ENCODE data around the gene MUC6.

Gene MUC6

DNA sequence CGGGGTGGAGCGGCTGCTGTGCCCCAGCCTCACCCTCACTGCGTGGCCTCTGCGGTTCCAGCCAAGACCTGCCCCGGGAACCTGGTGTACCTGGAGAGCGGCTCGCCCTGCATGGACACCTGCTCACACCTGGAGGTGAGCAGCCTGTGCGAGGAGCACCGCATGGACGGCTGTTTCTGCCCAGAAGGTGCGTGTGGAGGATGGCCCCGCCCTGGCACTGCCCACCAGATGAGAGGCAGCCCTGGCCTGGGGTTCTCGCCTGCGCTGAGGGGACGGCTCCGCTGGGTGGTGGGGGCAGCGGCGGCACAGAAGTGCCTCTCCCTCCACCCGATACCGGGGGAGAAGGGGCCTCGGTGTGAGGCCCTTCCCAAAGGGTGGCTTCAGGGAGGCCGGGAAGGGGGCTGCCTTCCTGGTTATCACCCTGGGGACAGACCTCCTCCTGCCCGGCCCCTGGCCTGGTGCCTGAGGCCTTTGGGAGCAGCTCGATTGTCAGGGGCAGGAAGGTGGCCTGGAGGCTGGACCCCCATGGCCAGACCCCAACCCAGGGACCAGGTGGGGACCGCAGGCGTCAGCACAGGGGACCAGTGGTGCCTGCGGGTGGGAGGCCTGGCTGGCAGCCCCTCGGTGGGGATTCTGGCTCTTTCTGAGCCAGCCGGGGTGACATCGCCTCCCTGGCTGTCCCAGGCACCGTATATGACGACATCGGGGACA, 45.2 kb upstream of the MUC6 start:
- Histone ChIP-seq H3K9me2 (replicated peaks; ENCODE audit: insufficient read depth, low read length) (no peaks in the 10 kb centered on the region), H3K4me3 (ENCODE audit: low read length) (no peak overlapping the region), H3K27ac (ENCODE audit: low read length) (no peak overlapping the region), H3K36me3 (replicated peaks; ENCODE audit: insufficient read depth, low read length) (no peaks in the 10 kb centered on the region), H3K9ac (ENCODE audit: low read length) (no peak overlapping the region), H3F3A (ENCODE audit: insufficient read depth, low read length) (no peaks in the 10 kb centered on the region), H3K4me2 (ENCODE audit: low read depth, low read length) (no peak overlapping the region), H3K79me2 (ENCODE audit: low read length) (no peaks in the 10 kb centered on the region), H2AFZ (ENCODE audit: low read length) (no peak overlapping the region), H3K9me3 (replicated peaks; ENCODE audit: insufficient read depth, low read length) (no peaks in the 10 kb centered on the region), H3K4me1 (ENCODE audit: low read length) (no peaks in the 10 kb centered on the region), H3K27me3 (replicated peaks; ENCODE audit: insufficient read depth, low read length) (peaks cover 65% of the 10 kb centered on the region), H4K20me1 (ENCODE audit: insufficient read depth, low read length) (no peaks in the 10 kb centered on the region)
- TF ChIP-seq EZH2 (optimal IDR thresholded peaks at IDR 0.05; ENCODE audit: low read depth, low read length) (no peak), EZH2phosphoT487 (IDR thresholded peaks at IDR 0.05; ENCODE audit: low read length) (no peak)
- TF ChIP-seq, protein P1, sequence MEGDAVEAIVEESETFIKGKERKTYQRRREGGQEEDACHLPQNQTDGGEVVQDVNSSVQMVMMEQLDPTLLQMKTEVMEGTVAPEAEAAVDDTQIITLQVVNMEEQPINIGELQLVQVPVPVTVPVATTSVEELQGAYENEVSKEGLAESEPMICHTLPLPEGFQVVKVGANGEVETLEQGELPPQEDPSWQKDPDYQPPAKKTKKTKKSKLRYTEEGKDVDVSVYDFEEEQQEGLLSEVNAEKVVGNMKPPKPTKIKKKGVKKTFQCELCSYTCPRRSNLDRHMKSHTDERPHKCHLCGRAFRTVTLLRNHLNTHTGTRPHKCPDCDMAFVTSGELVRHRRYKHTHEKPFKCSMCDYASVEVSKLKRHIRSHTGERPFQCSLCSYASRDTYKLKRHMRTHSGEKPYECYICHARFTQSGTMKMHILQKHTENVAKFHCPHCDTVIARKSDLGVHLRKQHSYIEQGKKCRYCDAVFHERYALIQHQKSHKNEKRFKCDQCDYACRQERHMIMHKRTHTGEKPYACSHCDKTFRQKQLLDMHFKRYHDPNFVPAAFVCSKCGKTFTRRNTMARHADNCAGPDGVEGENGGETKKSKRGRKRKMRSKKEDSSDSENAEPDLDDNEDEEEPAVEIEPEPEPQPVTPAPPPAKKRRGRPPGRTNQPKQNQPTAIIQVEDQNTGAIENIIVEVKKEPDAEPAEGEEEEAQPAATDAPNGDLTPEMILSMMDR (IDR thresholded peaks at IDR 0.05; ENCODE audit: low read length) = no peak
- DNase-seq = no peak

DNA sequence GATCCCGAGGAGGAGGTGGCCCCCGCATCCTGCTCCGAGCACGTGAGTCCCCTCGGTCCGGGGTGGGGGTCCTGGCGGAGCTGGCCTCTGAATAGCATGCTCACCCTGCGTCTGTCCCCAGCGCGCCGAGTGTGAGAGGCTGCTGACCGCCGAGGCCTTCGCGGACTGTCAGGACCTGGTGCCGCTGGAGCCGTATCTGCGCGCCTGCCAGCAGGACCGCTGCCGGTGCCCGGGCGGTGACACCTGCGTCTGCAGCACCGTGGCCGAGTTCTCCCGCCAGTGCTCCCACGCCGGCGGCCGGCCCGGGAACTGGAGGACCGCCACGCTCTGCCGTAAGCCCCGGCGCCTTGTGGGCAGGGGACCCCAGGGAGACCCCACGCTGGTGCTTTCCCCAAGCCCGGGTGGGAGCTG, 41.7 kb upstream of the MUC6 start:
- H4K20me1 ChIP-seq (ENCODE audit: insufficient read depth, low read length) = no peaks in the 10 kb centered on the region
- H3K4me2 ChIP-seq (ENCODE audit: low read depth, low read length) = no peak overlapping the region
- H3F3A ChIP-seq (ENCODE audit: insufficient read depth, low read length) = no peaks in the 10 kb centered on the region
- no peaks in the 10 kb centered on the region for H3K36me3 ChIP-seq (replicated peaks; ENCODE audit: insufficient read depth, low read length)
- no peak for DNase-seq
- H3K9me2 ChIP-seq (replicated peaks; ENCODE audit: insufficient read depth, low read length) = no peaks in the 10 kb centered on the region
- no peak overlapping the region for H3K4me3 ChIP-seq (ENCODE audit: low read length)
- H3K4me1 ChIP-seq (ENCODE audit: low read length) = no peaks in the 10 kb centered on the region
- H3K79me2 ChIP-seq (ENCODE audit: low read length) = no peaks in the 10 kb centered on the region
- no peak overlapping the region for H2AFZ ChIP-seq (ENCODE audit: low read length)
- no peak overlapping the region for H3K9ac ChIP-seq (ENCODE audit: low read length)
- H3K27me3 ChIP-seq (replicated peaks; ENCODE audit: insufficient read depth, low read length) = peaks cover 59% of the 10 kb centered on the region
- H3K27ac ChIP-seq (ENCODE audit: low read length) = no peak overlapping the region
- no peaks in the 10 kb centered on the region for H3K9me3 ChIP-seq (replicated peaks; ENCODE audit: insufficient read depth, low read length)
- TF ChIP-seq EZH2phosphoT487 (IDR thresholded peaks at IDR 0.05; ENCODE audit: low read length) (no peak), EZH2 (optimal IDR thresholded peaks at IDR 0.05; ENCODE audit: low read depth, low read length) (no peak)
- TF ChIP-seq, protein P1 (IDR thresholded peaks at IDR 0.05; ENCODE audit: low read length) = no peak

DNA sequence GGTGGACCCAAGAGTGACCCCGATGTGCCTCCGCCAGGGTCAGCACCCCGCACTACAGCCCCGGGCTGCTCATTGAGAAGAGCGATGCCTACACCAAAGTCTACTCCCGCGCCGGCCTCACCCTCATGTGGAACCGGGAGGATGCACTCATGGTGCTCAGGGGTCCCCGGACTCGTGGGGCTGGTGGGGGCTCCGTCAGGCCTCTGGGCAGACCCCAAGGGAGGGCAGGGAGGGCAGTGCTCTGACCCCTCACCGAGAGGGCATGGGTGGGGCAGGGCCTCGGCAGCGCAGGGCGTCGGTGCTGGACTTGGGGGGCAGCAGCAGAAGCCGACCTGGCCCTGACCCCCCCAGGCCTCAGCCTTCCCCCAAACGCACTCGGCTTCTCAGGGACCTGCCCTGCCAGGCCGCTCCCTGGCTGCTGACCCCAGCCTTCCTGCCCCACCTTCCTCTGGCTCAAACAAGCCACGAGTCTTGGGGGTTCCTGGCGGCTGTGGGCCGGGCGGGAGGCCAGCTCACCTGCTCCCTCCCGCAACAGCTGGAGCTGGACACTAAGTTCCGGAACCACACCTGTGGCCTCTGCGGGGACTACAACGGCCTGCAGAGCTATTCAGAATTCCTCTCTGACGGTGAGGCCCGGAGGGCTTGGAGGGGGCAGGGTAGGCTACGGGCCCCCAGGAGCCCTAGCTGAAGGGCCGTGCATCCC, 41.0 kb upstream of the MUC6 start:
- peaks cover 60% of the 10 kb centered on the region for H3K27me3 ChIP-seq (replicated peaks; ENCODE audit: insufficient read depth, low read length)
- no peak for DNase-seq
- no peaks in the 10 kb centered on the region for H3F3A ChIP-seq (ENCODE audit: insufficient read depth, low read length)
- TF ChIP-seq EZH2phosphoT487 (IDR thresholded peaks at IDR 0.05; ENCODE audit: low read length) (no peak), EZH2 (optimal IDR thresholded peaks at IDR 0.05; ENCODE audit: low read depth, low read length) (no peak)
- TF ChIP-seq, protein P1 (IDR thresholded peaks at IDR 0.05; ENCODE audit: low read length) = no peak
- no peaks in the 10 kb centered on the region for H3K79me2 ChIP-seq (ENCODE audit: low read length)
- H3K4me3 ChIP-seq (ENCODE audit: low read length) = no peak overlapping the region
- H2AFZ ChIP-seq (ENCODE audit: low read length) = no peak overlapping the region
- no peaks in the 10 kb centered on the region for H3K9me3 ChIP-seq (replicated peaks; ENCODE audit: insufficient read depth, low read length)
- no peaks in the 10 kb centered on the region for H3K9me2 ChIP-seq (replicated peaks; ENCODE audit: insufficient read depth, low read length)
- no peaks in the 10 kb centered on the region for H3K36me3 ChIP-seq (replicated peaks; ENCODE audit: insufficient read depth, low read length)
- no peaks in the 10 kb centered on the region for H4K20me1 ChIP-seq (ENCODE audit: insufficient read depth, low read length)
- H3K4me1 ChIP-seq (ENCODE audit: low read length) = no peaks in the 10 kb centered on the region
- H3K27ac ChIP-seq (ENCODE audit: low read length) = no peak overlapping the region
- no peak overlapping the region for H3K9ac ChIP-seq (ENCODE audit: low read length)
- H3K4me2 ChIP-seq (ENCODE audit: low read depth, low read length) = no peak overlapping the region
